ENCODE results near the gene COPB1. TPM values are rescaled to one million over a fixed set of nuclear protein-coding genes. Genes with fewer than 3 reads are reported as not detected.

Gene COPB1
- total and polyA plus RNA-seq, 2 of the 13 experiments (the other 11 are each of a cell fraction or from before 2014, with no cell fraction given) = 114 to 195 TPM

- no peak for TF ChIP-seq ETS1 (CRISPR knock-in tag; IDR thresholded peaks at IDR 0.05)
- peak; percentile 88 for TF ChIP-seq KAT8 (CRISPR knock-in tag; IDR thresholded peaks at IDR 0.05)
- no peak for TF ChIP-seq CC2D1A (CRISPR knock-in tag; IDR thresholded peaks at IDR 0.05)
- TF ChIP-seq ZC3H13 (CRISPR knock-in tag; IDR thresholded peaks at IDR 0.05) = no peak
- no peak for TF ChIP-seq RARG (CRISPR knock-in tag; IDR thresholded peaks at IDR 0.05; ENCODE audit: low read depth)
- peak; percentile 29; the same call in 1 of the 2 replicates for TF ChIP-seq RFXAP (CRISPR knock-in tag; IDR thresholded peaks at IDR 0.05; ENCODE audit: borderline replicate concordance)
- no peak for TF ChIP-seq MAF1 (CRISPR knock-in tag; IDR thresholded peaks at IDR 0.05; ENCODE audit: borderline replicate concordance)
- no peak for TF ChIP-seq ZNF749 (CRISPR knock-in tag; IDR thresholded peaks at IDR 0.05; ENCODE audit: borderline replicate concordance)
- no peak for TF ChIP-seq HDAC2 (CRISPR knock-in tag; IDR thresholded peaks at IDR 0.05)
- 0 out of 2 replicates have a peak, but pooled peaks have one; percentile 28 for TF ChIP-seq ATF3 (CRISPR knock-in tag; IDR thresholded peaks at IDR 0.05)
- no peak for TF ChIP-seq SSRP1 (CRISPR knock-in tag; IDR thresholded peaks at IDR 0.05)
- peak; percentile 78; the same call in 1 of the 2 replicates for TF ChIP-seq NFKB2 (CRISPR knock-in tag; IDR thresholded peaks at IDR 0.05; ENCODE audit: borderline replicate concordance)
- no peak for TF ChIP-seq ZNF770 (CRISPR knock-in tag; IDR thresholded peaks at IDR 0.05)
- peak; percentile 73; the same call in 1 of the 2 replicates for TF ChIP-seq ZNF563 (CRISPR knock-in tag; IDR thresholded peaks at IDR 0.05)
- peak; percentile 63; the same call in 1 of the 2 replicates for TF ChIP-seq ZBED4 (CRISPR knock-in tag; IDR thresholded peaks at IDR 0.05; ENCODE audit: borderline replicate concordance)
- peak; percentile 59; the same call in 1 of the 2 replicates for TF ChIP-seq TOE1 (CRISPR knock-in tag; IDR thresholded peaks at IDR 0.05)
- no peak for TF ChIP-seq HMG20A (CRISPR knock-in tag; IDR thresholded peaks at IDR 0.05; ENCODE audit: borderline replicate concordance)
- TF ChIP-seq PRPF4 (IDR thresholded peaks at IDR 0.05; ENCODE audit: low read depth, low read length, poor library complexity, severe bottlenecking) = no peak
- TF ChIP-seq HNRNPUL1 (IDR thresholded peaks at IDR 0.05; ENCODE audit: low read depth, low read length) = no peak
- TF ChIP-seq ZNF841 (CRISPR knock-in tag; IDR thresholded peaks at IDR 0.05; ENCODE audit: borderline replicate concordance) = no peak
- TF ChIP-seq SRSF1 (optimal IDR thresholded peaks at IDR 0.05; ENCODE audit: low read depth, low read length) = peak; percentile 82
- TF ChIP-seq SNAPC5 (CRISPR knock-in tag; IDR thresholded peaks at IDR 0.05; ENCODE audit: borderline replicate concordance) = no peak
These were observed at the start of gene COPB1 (continued) for GRCh38 chr11:14499560-14500180.
